Esophagus squamous epithelium (tissue), 5 donors: ENCODE data around the gene CA7. TPM values are rescaled to one million over a fixed set of nuclear protein-coding genes. Genes with fewer than 3 reads are reported as not detected.
"Not testable (repeated sequence)": the region's sequence is repeated elsewhere in the genome, so short reads cannot be mapped to it uniquely, and the experiment has no call there.

Source experiments
- DNase-seq: peaks from one replicate; lab custom pipeline; 2025; lab: John Stamatoyannopoulos, UW
- H3K27ac ChIP-seq, 4 donors: fragments of 200-600 bp; sonication (generic); one replicate each; pipeline ENCODE4 v1.5.1; 2016 to 2019; ENCODE audit warnings: mild to moderate bottlenecking in 1 of 4
- H3K27me3 ChIP-seq, 4 donors: fragments of 200-600 bp; sonication (generic); 1 replicate in 3 of 4; 2 replicates in 1 of 4; pipeline versions ENCODE4 v1.5.1 to v1.6.0; 2017 to 2021; ENCODE audit warnings: antibody characterized with exemption in 1 of 4
- H3K36me3 ChIP-seq, 3 donors: fragments of 200-600 bp; sonication (generic); one replicate each; pipeline ENCODE4 v1.5.1; 2016 to 2019
- H3K4me1 ChIP-seq, 3 donors: fragments of 200-600 bp; sonication (generic); one replicate each; pipeline ENCODE4 v1.5.1; 2017 to 2019
- H3K4me3 ChIP-seq, 4 donors: fragments of 200-600 bp; sonication (generic); 1 replicate in 3 of 4; 2 replicates in 1 of 4; pipeline ENCODE4 v1.5.1; 2016 to 2019; ENCODE audit warnings: mild to moderate bottlenecking in 2 of 4, moderate library complexity in 1 of 4
- H3K9me3 ChIP-seq, 3 donors: fragments of 200-600 bp; sonication (generic); one replicate each; pipeline ENCODE4 v1.5.1; 2016 to 2019
- POLR2A ChIP-seq, 4 donors: fragments of 450-650 bp; IDR thresholded peaks; one replicate each; pipeline ENCODE4 v1.6.1; 2017; ENCODE audit warnings: antibody characterized with exemption in 4 of 4, mild to moderate bottlenecking in 4 of 4, moderate library complexity in 3 of 4
- WGBS, 2 donors: methylation state at CpG; one replicate each; pipeline ENCODE4 v1.1.5; 2018; 5-methylcytosine and 5-hydroxymethylcytosine counted together
- intact Hi-C: fragments of 100-400 bp; cut with DNase I; formaldehyde crosslinking; loops from one replicate; pipeline ENCODE4 v1.15.0; 2022
- total RNA-seq, 4 donors: library from RNA; depleted of rRNA; stranded (reverse); fragments of >200 nt; gene quantifications; one replicate each; pipeline ENCODE4 v1.1.0, GENCODE V29; 2016
- TF ChIP-seq, protein P1 (sequence below), 6 experiments: fragments of 450-650 bp in 4 of 6; fragments of 200-600 bp in 2 of 6; sonication (generic) in 2 of 6; IDR thresholded peaks; one replicate each; pipeline ENCODE4 v1.5.1; 2016 to 2019; ENCODE audit warnings: antibody characterized with exemption in 6 of 6, mild to moderate bottlenecking in 4 of 6, moderate library complexity in 4 of 6
- donor health status: DM: yes; HTN: yes; CAD: no.

The CA7 gene
- total RNA-seq, 4 donors from 2014 or later: not detected

DNA sequence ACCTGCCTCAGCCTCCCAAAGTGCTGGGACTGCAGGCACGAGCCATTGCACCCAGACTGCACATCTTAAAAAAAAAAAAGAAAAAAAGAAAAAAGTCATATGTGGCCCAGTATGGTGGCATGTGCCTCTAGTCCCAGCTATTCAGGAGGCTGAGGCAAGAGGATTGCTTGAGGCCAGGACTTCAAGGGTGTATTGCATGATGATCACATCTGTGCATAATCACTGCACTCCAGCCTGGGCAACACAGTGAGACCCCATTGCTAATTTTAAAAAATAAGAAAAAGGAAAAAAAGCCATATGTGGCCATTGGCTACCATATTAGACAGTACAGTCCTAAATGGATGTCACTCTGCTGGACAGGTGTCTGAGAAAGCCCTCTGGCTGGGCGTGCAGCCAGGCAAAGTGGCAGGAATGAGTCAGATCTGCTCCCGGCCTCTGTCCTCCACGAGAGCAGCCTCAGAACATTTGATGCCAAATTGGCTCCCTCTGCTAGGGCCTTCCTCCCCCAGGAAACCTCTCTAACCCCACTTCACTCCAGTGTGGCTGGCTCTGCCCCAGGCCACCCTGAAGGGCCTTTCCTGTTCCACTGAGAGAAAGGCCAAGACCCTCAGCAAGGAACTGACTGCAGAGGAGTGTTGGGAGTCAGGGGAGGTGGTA lies 14.7 kb downstream of the CA7 start:
- no peak for TF ChIP-seq POLR2A (IDR thresholded peaks at IDR 0.05)
- TF ChIP-seq, protein P1, sequence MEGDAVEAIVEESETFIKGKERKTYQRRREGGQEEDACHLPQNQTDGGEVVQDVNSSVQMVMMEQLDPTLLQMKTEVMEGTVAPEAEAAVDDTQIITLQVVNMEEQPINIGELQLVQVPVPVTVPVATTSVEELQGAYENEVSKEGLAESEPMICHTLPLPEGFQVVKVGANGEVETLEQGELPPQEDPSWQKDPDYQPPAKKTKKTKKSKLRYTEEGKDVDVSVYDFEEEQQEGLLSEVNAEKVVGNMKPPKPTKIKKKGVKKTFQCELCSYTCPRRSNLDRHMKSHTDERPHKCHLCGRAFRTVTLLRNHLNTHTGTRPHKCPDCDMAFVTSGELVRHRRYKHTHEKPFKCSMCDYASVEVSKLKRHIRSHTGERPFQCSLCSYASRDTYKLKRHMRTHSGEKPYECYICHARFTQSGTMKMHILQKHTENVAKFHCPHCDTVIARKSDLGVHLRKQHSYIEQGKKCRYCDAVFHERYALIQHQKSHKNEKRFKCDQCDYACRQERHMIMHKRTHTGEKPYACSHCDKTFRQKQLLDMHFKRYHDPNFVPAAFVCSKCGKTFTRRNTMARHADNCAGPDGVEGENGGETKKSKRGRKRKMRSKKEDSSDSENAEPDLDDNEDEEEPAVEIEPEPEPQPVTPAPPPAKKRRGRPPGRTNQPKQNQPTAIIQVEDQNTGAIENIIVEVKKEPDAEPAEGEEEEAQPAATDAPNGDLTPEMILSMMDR (IDR thresholded peaks at IDR 0.05): no peak
- Histone ChIP-seq H3K27me3 (no peaks in the 10 kb centered on the region), H3K9me3 (no peaks in the 10 kb centered on the region), H3K36me3 (no peaks in the 10 kb centered on the region), H3K27ac (no peak overlapping the region), H3K4me1 (peaks cover 0 to 6% (median 4%) of the 10 kb centered on the region in 3 donors), H3K4me3 (no peak overlapping the region)
- intact Hi-C loops: no loop called here
- DNase-seq: no peak
- WGBS, 2 donors: 23 to 25% methylated on average over 4 of the region's 4 CpGs

GRCh38 chr16:66859397-66860068 lies 15.3 kb downstream of the CA7 start:
- intact Hi-C loops: loop anchor here (10.0 kb wide), 2 partner anchors 125 to 255 kb away; partner anchors contain the start of gene CMTM3
- H3K27me3 ChIP-seq: no peaks in the 10 kb centered on the region
- TF ChIP-seq, protein P1 (IDR thresholded peaks at IDR 0.05): no peak
- no peak for TF ChIP-seq POLR2A (IDR thresholded peaks at IDR 0.05)
- H3K36me3 ChIP-seq: no peaks in the 10 kb centered on the region
- peaks cover 0 to 6% (median 4%) of the 10 kb centered on the region in 3 donors for H3K4me1 ChIP-seq
- no peaks in the 10 kb centered on the region for H3K9me3 ChIP-seq
- no peak for DNase-seq
- 80 to 85% methylated on average over 1 to 3 of the region's 3 CpGs for WGBS, 2 donors
- no peak overlapping the region for H3K27ac ChIP-seq
- H3K4me3 ChIP-seq: no peak overlapping the region

DNA sequence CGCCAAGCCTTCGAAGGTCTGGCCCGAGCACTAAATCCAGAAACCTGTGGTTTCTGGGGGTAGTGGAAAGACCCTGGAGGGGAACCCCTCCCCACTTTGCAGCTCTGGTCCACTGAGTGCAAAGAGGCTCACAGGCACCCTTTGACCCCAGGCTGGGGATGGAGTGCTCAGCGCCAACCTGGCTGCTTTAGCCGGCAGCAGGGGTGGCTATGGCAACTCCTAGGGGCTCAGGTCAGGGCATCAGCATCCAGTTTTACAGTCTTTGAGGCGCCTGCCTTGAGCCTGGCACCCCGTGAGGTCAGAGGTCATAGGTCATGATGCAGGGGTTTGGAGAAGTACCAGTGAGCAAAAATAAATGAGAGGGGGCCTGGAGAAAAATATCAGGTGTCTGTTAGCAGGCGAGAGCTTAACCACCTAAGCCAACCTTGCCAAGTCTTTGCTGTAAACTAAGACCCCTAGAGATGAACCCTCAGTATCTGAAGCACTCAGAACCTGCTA lies 17.9 kb downstream of the CA7 start:
- no peak overlapping the region for H3K27ac ChIP-seq
- no peak for TF ChIP-seq POLR2A (IDR thresholded peaks at IDR 0.05)
- TF ChIP-seq, protein P1 (IDR thresholded peaks at IDR 0.05): no peak
- no peaks in the 10 kb centered on the region for H3K9me3 ChIP-seq
- H3K4me3 ChIP-seq: no peak overlapping the region
- intact Hi-C loops: loop anchor here (10.0 kb wide), 2 partner anchors 127 to 257 kb away; partner anchors contain the start of gene CMTM3
- H3K36me3 ChIP-seq: no peaks in the 10 kb centered on the region
- 83 to 96% methylated on average over 6 to 7 of the region's 8 CpGs for WGBS, 2 donors
- no peak for DNase-seq
- peaks cover 0 to 6% (median 4%) of the 10 kb centered on the region in 3 donors for H3K4me1 ChIP-seq
- no peaks in the 10 kb centered on the region for H3K27me3 ChIP-seq

GRCh38 chr16:66863707-66864106 lies 19.5 kb downstream of the CA7 start:
- intact Hi-C loops: loop anchor here (10.0 kb wide), 2 partner anchors 129 to 259 kb away; partner anchors contain the start of gene CMTM3
- TF ChIP-seq POLR2A (IDR thresholded peaks at IDR 0.05): no peak
- TF ChIP-seq, protein P1 (IDR thresholded peaks at IDR 0.05): no peak
- peaks cover 0 to 14% (median 4%) of the 10 kb centered on the region in 3 donors for H3K4me1 ChIP-seq

GRCh38 chr16:66869424-66869823 lies 25.2 kb downstream of the CA7 start:
- WGBS, 2 donors: 86 to 100% methylated on average over 1 of the region's 1 CpG
- no peak for DNase-seq
- intact Hi-C loops: loop anchor here (5.0 to 10.0 kb wide), 3 partner anchors 37 to 265 kb away; partner anchors contain the start of genes CMTM3 and NAE1

More at GRCh38 chr16:66863707-66864106, 19.5 kb downstream of the CA7 start:
- Histone ChIP-seq H3K36me3 (no peaks in the 10 kb centered on the region), H3K9me3 (no peaks in the 10 kb centered on the region), H3K27ac (no peak overlapping the region), H3K4me3 (no peak overlapping the region), H3K27me3 (no peaks in the 10 kb centered on the region)
- DNase-seq: no peak

DNA sequence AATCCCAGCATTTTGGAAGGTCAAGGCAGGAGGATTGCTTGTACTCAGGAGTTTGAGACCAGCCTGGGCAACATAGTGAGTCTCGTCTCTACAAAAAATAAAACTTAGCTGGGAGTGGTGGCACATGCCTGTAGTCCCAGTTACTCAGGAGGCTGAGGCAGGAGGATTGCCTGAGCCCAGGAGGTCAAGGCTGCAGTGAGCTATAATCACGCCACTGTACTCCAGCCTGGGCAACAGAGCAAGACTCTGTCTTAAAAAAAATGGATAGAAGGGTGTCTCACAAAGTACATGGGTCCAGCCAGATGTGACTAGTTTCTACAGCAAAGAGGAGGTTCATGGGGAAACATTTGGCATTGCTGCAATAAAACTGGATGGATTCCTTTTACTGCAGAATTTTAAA lies 27.1 kb downstream of the CA7 start:
- 94% methylated on average over 2 of the region's 2 CpGs; no CpG with 5 or more reads in 1 of the 2 donors for WGBS, 2 donors
- peaks cover 9 to 25% (median 14%) of the 10 kb centered on the region in 3 donors for H3K4me1 ChIP-seq
- H3K4me3 ChIP-seq, intact Hi-C loops, DNase-seq, H3K27ac ChIP-seq, H3K36me3 ChIP-seq, H3K27me3 ChIP-seq, H3K9me3 ChIP-seq: not testable (repeated sequence)

More at GRCh38 chr16:66869424-66869823, 25.2 kb downstream of the CA7 start:
- Histone ChIP-seq H3K4me3 (no peak overlapping the region), H3K4me1 (peaks cover 9 to 25% (median 14%) of the 10 kb centered on the region in 3 donors), H3K36me3 (no peaks in the 10 kb centered on the region), H3K27ac (no peak overlapping the region), H3K9me3 (no peaks in the 10 kb centered on the region), H3K27me3 (no peaks in the 10 kb centered on the region)
- TF ChIP-seq POLR2A (IDR thresholded peaks at IDR 0.05): no peak
- TF ChIP-seq, protein P1 (IDR thresholded peaks at IDR 0.05): no peak
